K562 (cell line): ENCODE data around the gene ARID3B. TPM values are rescaled to one million over a fixed set of nuclear protein-coding genes. Genes with fewer than 3 reads are reported as not detected.

Experiments
- ARID3B ChIP-seq: fragments of 250-450 bp; sonication (Bioruptor Pico); IDR thresholded peaks from 2 replicates; pipeline ENCODE4 v1.4.0; 2020; ENCODE audit warnings: borderline replicate concordance
- CTBP1 ChIP-seq: fragments of 450-650 bp; IDR thresholded peaks from 2 replicates; pipeline ENCODE4 v1.6.1; 2016; ENCODE audit warnings: borderline replicate concordance
- DPF2 ChIP-seq: fragments of 450-650 bp; IDR thresholded peaks from 2 replicates; pipeline ENCODE4 v1.6.1; 2016
- KDM4B ChIP-seq, 2 experiments: fragments of 450-650 bp in 1 of 2; sonication (generic) in 1 of 2; IDR thresholded peaks; 2 replicates each; pipeline ENCODE4 v1.6.1; 2016 to 2017; ENCODE audit warnings: borderline replicate concordance in 2 of 2, antibody characterized with exemption in 1 of 2, low read depth in 1 of 2, mild to moderate bottlenecking in 1 of 2
- POLR3A ChIP-seq: IDR thresholded peaks from 2 replicates; pipeline ENCODE4 v1.6.1; 2011; ENCODE audit warnings: borderline replicate concordance, mild to moderate bottlenecking, moderate library complexity; ENCODE audit not compliant: insufficient read length, insufficient read depth; ENCODE audit errors: extremely low read depth
- SOX6 ChIP-seq: fragments of 450-650 bp; IDR thresholded peaks from 2 replicates; pipeline ENCODE4 v1.6.1; 2014; ENCODE audit warnings: mild to moderate bottlenecking
- ZBTB7A ChIP-seq: IDR thresholded peaks from 2 replicates; pipeline ENCODE4 v1.6.1; 2011; ENCODE audit warnings: low read depth, mild to moderate bottlenecking, low read length, moderate library complexity, borderline replicate concordance; ENCODE audit not compliant: control insufficient read depth
- ZKSCAN3 ChIP-seq: fragments of 250-450 bp; sonication (Bioruptor Pico); IDR thresholded peaks from 2 replicates; pipeline ENCODE4 v1.4.0; 2020
- ZNF253 ChIP-seq: fragments of 250-450 bp; sonication (Bioruptor Pico); conservative IDR thresholded peaks from 2 replicates; pipeline ENCODE4 v1.6.1; 2021; ENCODE audit warnings: mild to moderate bottlenecking
- ZNF586 ChIP-seq: fragments of 450-650 bp; formaldehyde crosslinking; conservative IDR thresholded peaks from 2 replicates; pipeline ENCODE4 v1.4.0; 2020; ENCODE audit warnings: mild to moderate bottlenecking, moderate library complexity
- polyA plus RNA-seq, 8 experiments: library from polyadenylated mRNA; depleted of rRNA in 4 of 8; stranded (reverse) in 5 of 8; unstranded in 3 of 8; fragments of >200 nt; fragmentation: Nextera tagmentation in 2 of 8; fragmentation: Illumina TruSeq in 1 of 8; extraction: Ambion mirVana in 2 of 8; extraction: Trizol in 1 of 8; gene quantifications; 2 replicates each; pipeline versions ENCODE4 v1.2.1 to v1.2.3, GENCODE V29; 2011 to 2014; ENCODE audit warnings: inconsistent platforms in 1 of 8, missing spikeins in 1 of 8
- total RNA-seq, 7 experiments: library from RNA; depleted of rRNA in 6 of 7; stranded (reverse); fragments of >200 nt in 6 of 7; fragmentation: Illumina TruSeq in 2 of 7; extraction: Trizol in 2 of 7; gene quantifications; 2 replicates each; pipeline versions ENCODE4 v1.2.1 to v1.2.3, GENCODE V29; 2011 to 2021; ENCODE audit warnings: low replicate concordance in 1 of 7
- TF ChIP-seq, protein P1 (sequence below): fragments of 450-650 bp; IDR thresholded peaks from 2 replicates; pipeline ENCODE4 v1.6.1; 2016; ENCODE audit warnings: low read depth
- TF ChIP-seq, protein P2 (sequence below): fragments of 450-650 bp; IDR thresholded peaks from 2 replicates; pipeline ENCODE4 v1.6.1; 2017; ENCODE audit warnings: antibody characterized with exemption, mild to moderate bottlenecking

ARID3B gene
- total and polyA plus RNA-seq, 9 of the 15 experiments (the other 6 are each of a cell fraction or from before 2014, with no cell fraction given), result 0.32 to 15.1 (median 7.1) TPM

DNA sequence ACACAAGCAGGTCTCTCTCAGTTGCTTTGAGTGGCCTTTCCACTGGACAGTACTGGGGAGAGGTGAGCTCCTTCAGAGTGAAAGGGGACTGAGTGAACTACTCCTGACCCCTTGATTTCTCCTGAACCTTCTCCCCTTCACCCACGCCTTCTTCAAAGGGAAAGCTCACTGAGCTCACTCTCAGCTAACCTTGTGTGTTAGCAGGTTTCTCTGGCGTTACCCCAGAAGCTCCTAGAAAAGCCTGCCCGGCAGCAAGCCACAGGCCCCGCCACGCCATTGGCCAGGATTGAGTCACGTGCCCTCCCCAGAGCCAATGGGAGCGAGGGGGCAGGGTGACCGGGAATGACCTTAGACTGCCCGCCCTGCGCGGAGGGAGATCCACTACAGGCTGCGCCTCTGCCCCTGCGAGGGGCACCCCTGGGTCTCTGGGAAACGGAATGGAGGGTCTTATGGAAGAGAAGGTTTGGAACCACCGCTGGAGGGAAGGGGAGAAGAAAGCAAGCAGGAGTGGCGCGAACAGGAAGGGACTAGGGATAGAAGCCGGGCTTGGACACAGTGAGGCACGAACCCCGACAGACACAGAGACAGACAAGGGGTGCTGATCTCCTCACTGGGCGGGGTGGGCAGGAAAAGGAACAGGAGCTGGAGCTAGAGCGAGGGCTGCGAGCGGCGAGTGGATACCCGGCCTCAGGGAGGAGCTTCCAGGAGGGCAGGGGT, 57.3 kb downstream of the ARID3B start (continued):
- TF ChIP-seq, protein P1, sequence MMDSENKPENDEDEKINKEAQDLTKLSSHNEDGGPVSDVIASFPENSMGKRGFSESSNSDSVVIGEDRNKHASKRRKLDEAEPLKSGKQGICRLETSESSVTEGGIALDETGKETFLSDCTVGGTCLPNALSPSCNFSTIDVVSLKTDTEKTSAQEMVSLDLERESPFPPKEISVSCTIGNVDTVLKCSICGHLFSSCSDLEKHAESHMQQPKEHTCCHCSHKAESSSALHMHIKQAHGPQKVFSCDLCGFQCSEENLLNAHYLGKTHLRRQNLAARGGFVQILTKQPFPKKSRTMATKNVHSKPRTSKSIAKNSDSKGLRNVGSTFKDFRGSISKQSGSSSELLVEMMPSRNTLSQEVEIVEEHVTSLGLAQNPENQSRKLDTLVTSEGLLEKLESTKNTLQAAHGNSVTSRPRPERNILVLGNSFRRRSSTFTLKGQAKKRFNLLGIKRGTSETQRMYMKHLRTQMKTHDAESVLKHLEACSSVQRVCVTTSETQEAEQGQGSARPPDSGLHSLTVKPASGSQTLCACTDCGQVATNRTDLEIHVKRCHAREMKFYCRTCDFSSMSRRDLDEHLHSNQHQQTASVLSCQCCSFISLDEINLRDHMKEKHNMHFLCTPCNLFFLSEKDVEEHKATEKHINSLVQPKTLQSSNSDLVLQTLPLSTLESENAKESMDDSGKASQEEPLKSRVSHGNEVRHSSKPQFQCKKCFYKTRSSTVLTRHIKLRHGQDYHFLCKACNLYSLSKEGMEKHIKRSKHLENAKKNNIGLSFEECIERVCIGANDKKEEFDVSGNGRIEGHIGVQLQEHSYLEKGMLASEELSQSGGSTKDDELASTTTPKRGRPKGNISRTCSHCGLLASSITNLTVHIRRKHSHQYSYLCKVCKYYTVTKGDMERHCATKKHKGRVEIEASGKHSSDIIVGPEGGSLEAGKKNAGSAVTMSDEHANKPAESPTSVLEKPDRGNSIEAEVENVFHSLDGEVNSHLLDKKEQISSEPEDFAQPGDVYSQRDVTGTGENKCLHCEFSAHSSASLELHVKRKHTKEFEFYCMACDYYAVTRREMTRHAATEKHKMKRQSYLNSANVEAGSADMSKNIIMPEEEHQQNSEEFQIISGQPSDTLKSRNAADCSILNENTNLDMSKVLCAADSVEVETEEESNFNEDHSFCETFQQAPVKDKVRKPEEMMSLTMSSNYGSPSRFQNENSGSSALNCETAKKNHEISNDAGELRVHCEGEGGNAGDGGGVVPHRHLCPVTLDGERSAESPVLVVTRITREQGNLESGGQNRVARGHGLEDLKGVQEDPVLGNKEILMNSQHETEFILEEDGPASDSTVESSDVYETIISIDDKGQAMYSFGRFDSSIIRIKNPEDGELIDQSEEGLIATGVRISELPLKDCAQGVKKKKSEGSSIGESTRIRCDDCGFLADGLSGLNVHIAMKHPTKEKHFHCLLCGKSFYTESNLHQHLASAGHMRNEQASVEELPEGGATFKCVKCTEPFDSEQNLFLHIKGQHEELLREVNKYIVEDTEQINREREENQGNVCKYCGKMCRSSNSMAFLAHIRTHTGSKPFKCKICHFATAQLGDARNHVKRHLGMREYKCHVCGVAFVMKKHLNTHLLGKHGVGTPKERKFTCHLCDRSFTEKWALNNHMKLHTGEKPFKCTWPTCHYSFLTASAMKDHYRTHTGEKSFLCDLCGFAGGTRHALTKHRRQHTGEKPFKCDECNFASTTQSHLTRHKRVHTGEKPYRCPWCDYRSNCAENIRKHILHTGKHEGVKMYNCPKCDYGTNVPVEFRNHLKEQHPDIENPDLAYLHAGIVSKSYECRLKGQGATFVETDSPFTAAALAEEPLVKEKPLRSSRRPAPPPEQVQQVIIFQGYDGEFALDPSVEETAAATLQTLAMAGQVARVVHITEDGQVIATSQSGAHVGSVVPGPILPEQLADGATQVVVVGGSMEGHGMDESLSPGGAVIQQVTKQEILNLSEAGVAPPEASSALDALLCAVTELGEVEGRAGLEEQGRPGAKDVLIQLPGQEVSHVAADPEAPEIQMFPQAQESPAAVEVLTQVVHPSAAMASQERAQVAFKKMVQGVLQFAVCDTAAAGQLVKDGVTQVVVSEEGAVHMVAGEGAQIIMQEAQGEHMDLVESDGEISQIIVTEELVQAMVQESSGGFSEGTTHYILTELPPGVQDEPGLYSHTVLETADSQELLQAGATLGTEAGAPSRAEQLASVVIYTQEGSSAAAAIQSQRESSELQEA, result no peak
- TF ChIP-seq ZBTB7A, result peak; percentile 53; the same call in 1 of the 2 replicates
- TF ChIP-seq, protein P2, sequence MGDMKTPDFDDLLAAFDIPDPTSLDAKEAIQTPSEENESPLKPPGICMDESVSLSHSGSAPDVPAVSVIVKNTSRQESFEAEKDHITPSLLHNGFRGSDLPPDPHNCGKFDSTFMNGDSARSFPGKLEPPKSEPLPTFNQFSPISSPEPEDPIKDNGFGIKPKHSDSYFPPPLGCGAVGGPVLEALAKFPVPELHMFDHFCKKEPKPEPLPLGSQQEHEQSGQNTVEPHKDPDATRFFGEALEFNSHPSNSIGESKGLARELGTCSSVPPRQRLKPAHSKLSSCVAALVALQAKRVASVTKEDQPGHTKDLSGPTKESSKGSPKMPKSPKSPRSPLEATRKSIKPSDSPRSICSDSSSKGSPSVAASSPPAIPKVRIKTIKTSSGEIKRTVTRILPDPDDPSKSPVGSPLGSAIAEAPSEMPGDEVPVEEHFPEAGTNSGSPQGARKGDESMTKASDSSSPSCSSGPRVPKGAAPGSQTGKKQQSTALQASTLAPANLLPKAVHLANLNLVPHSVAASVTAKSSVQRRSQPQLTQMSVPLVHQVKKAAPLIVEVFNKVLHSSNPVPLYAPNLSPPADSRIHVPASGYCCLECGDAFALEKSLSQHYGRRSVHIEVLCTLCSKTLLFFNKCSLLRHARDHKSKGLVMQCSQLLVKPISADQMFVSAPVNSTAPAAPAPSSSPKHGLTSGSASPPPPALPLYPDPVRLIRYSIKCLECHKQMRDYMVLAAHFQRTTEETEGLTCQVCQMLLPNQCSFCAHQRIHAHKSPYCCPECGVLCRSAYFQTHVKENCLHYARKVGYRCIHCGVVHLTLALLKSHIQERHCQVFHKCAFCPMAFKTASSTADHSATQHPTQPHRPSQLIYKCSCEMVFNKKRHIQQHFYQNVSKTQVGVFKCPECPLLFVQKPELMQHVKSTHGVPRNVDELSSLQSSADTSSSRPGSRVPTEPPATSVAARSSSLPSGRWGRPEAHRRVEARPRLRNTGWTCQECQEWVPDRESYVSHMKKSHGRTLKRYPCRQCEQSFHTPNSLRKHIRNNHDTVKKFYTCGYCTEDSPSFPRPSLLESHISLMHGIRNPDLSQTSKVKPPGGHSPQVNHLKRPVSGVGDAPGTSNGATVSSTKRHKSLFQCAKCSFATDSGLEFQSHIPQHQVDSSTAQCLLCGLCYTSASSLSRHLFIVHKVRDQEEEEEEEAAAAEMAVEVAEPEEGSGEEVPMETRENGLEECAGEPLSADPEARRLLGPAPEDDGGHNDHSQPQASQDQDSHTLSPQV, result peak; percentile 51; the same call in 1 of the 2 replicates
- TF ChIP-seq ARID3B, result no peak
- no peak for TF ChIP-seq POLR3A
- peak; percentile 62; the same call in 1 of the 2 replicates for TF ChIP-seq CTBP1
- no peak for TF ChIP-seq ZNF586 (CRISPR knock-in tag)
- 0 out of 2 replicates have a peak, but pooled peaks have one; percentile 32 for TF ChIP-seq SOX6
- TF ChIP-seq ZNF253 (CRISPR knock-in tag), result no peak
- peak in 1 of 2 experiments; percentile 40; a peak in 1 of 4 replicates for TF ChIP-seq KDM4B (IDR thresholded peaks at IDR 0.05; ENCODE audit: borderline replicate concordance in 2 of 2, low read depth in 1 of 2)
- TF ChIP-seq DPF2, result 0 out of 2 replicates have a peak, but pooled peaks have one; percentile 65
- TF ChIP-seq ZKSCAN3 (CRISPR knock-in tag), result no peak
